ENCODE results near the gene METTL26.

METTL26 gene

GRCh38 chr16:662597-662996, 26.5 kb upstream of the METTL26 start:
- Histone ChIP-seq H4K20me1 (ENCODE audit: insufficient read depth, low read length) (no peaks in the 10 kb centered on the region), H3K79me2 (ENCODE audit: low read length) (no peaks in the 10 kb centered on the region), H3K9ac (ENCODE audit: low read length) (no peak overlapping the region), H3K4me1 (ENCODE audit: low read length) (peaks cover 12% of the 10 kb centered on the region), H3K27me3 (replicated peaks; ENCODE audit: insufficient read depth, low read length) (no peaks in the 10 kb centered on the region), H2AFZ (ENCODE audit: low read length) (no peak overlapping the region), H3K4me3 (ENCODE audit: low read length) (no peak overlapping the region), H3K9me2 (replicated peaks; ENCODE audit: insufficient read depth, low read length) (no peaks in the 10 kb centered on the region), H3K4me2 (ENCODE audit: low read depth, low read length) (no peak overlapping the region), H3K9me3 (replicated peaks; ENCODE audit: insufficient read depth, low read length) (no peaks in the 10 kb centered on the region), H3K36me3 (replicated peaks; ENCODE audit: insufficient read depth, low read length) (no peaks in the 10 kb centered on the region), H3F3A (ENCODE audit: insufficient read depth, low read length) (no peaks in the 10 kb centered on the region), H3K27ac (ENCODE audit: low read length) (no peak overlapping the region)
- TF ChIP-seq EZH2 (optimal IDR thresholded peaks at IDR 0.05; ENCODE audit: low read depth, low read length): no peak
- no peak for TF ChIP-seq CTCF (IDR thresholded peaks at IDR 0.05; ENCODE audit: low read length)
- no peak for TF ChIP-seq EZH2phosphoT487 (IDR thresholded peaks at IDR 0.05; ENCODE audit: low read length)
- DNase-seq: no peak

GRCh38 chr16:662095-662494, 26.0 kb upstream of the METTL26 start:
- Histone ChIP-seq H3K4me3 (ENCODE audit: low read length) (no peak overlapping the region), H3K9ac (ENCODE audit: low read length) (no peak overlapping the region), H2AFZ (ENCODE audit: low read length) (no peak overlapping the region), H3K4me2 (ENCODE audit: low read depth, low read length) (no peak overlapping the region), H3K9me2 (replicated peaks; ENCODE audit: insufficient read depth, low read length) (no peaks in the 10 kb centered on the region), H3K27ac (ENCODE audit: low read length) (no peak overlapping the region), H3K27me3 (replicated peaks; ENCODE audit: insufficient read depth, low read length) (no peaks in the 10 kb centered on the region), H3K79me2 (ENCODE audit: low read length) (no peaks in the 10 kb centered on the region), H4K20me1 (ENCODE audit: insufficient read depth, low read length) (no peaks in the 10 kb centered on the region), H3F3A (ENCODE audit: insufficient read depth, low read length) (no peaks in the 10 kb centered on the region), H3K9me3 (replicated peaks; ENCODE audit: insufficient read depth, low read length) (no peaks in the 10 kb centered on the region), H3K36me3 (replicated peaks; ENCODE audit: insufficient read depth, low read length) (no peaks in the 10 kb centered on the region), H3K4me1 (ENCODE audit: low read length) (peaks cover 8% of the 10 kb centered on the region)
- TF ChIP-seq EZH2phosphoT487 (IDR thresholded peaks at IDR 0.05; ENCODE audit: low read length) (no peak), CTCF (IDR thresholded peaks at IDR 0.05; ENCODE audit: low read length) (no peak), EZH2 (optimal IDR thresholded peaks at IDR 0.05; ENCODE audit: low read depth, low read length) (no peak)
- no peak for DNase-seq

- no peak overlapping the region for H2AFZ ChIP-seq (ENCODE audit: low read length)
- H3K4me1 ChIP-seq (ENCODE audit: low read length): peaks cover 8% of the 10 kb centered on the region
- no peak overlapping the region for H3K4me3 ChIP-seq (ENCODE audit: low read length)
- no peak for TF ChIP-seq EZH2 (optimal IDR thresholded peaks at IDR 0.05; ENCODE audit: low read depth, low read length)
- no peak for TF ChIP-seq EZH2phosphoT487 (IDR thresholded peaks at IDR 0.05; ENCODE audit: low read length)
- TF ChIP-seq CTCF (IDR thresholded peaks at IDR 0.05; ENCODE audit: low read length): no peak
- H3K4me2 ChIP-seq (ENCODE audit: low read depth, low read length): peak overlapping the region; percentile 43
- H3F3A ChIP-seq (ENCODE audit: insufficient read depth, low read length): no peaks in the 10 kb centered on the region
- H3K79me2 ChIP-seq (ENCODE audit: low read length): no peaks in the 10 kb centered on the region
- H3K9me2 ChIP-seq (replicated peaks; ENCODE audit: insufficient read depth, low read length): no peaks in the 10 kb centered on the region
- H3K9me3 ChIP-seq (replicated peaks; ENCODE audit: insufficient read depth, low read length): no peaks in the 10 kb centered on the region
- H3K36me3 ChIP-seq (replicated peaks; ENCODE audit: insufficient read depth, low read length): no peaks in the 10 kb centered on the region
- H3K27me3 ChIP-seq (replicated peaks; ENCODE audit: insufficient read depth, low read length): no peaks in the 10 kb centered on the region
- no peak overlapping the region; the same call in 1 of the 2 replicates for H3K9ac ChIP-seq (ENCODE audit: low read length)
- H4K20me1 ChIP-seq (ENCODE audit: insufficient read depth, low read length): no peaks in the 10 kb centered on the region
- H3K27ac ChIP-seq (ENCODE audit: low read length): no peak overlapping the region
- no peak for DNase-seq
Measured at GRCh38 chr16:661184-661821, 25.2 kb upstream of the METTL26 start.

All from MM.1S (cell line).